ENCODE measurements around the gene PTGDR2.

PTGDR2 gene

GRCh38 chr11:60809249-60809648, 46.5 kb downstream of the PTGDR2 start:
- DNase-seq: no peak

GRCh38 chr11:60803273-60803936, 52.3 kb downstream of the PTGDR2 start:
- DNase-seq: no peak

DNA sequence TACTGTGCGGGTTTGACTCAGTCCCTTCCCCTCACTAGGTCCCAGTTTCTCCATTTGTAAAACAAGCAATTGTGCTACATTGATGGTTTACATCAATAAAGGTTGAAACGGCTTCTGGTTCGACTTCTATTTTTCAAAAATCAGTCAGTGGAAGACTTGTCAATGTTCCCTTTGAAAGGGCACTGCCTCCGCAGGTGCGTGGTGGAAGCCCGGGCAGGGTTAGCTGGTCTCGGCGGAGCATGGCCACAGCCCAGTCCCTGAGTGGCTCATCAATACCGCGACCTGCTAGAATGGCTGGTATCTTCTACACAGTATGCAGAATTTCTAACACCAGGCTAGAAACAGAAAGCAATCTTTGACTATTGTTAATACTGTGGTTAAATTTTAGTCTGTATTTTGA, 54.6 kb downstream of the PTGDR2 start:
- DNase-seq: no peak

Measured in C1 segment of cervical spinal cord (tissue), 14 donors.